Activated CD4-positive, alpha-beta T cell treated with anti-CD3 and anti-CD28 coated beads, Interleukin-2, amount 50 U/mL, for 16 hours (primary cell): ENCODE measurements around the gene EPHA2.
A peak's percentile ranks its signal among the peaks of the same experiment; 100 is the strongest.

Experiments used
- DNase-seq: peaks from one replicate; pipeline ENCODE4 v3.0.0-alpha.2; 2020

EPHA2 gene

DNA sequence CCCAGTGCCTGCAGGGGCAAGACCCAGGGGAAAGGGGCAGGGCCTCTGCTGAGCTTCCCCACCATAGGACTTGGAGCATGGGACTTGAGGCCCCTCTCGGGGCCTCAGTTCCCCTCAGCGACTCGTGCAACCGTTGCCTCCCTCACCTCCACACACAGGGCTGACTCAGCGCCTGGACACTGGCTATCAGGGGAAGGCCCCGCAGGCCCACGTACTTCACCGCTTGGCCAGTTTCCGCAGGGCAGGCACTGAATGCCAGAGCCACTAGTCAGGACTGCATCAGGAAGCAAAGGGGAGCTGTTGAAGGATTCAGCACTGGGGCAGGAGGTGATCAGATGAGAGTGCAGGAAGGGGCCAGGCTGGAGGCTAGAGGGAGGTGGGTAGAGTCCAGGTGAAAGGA is 66.9 kb downstream of the EPHA2 start:
- no peak for DNase-seq

DNA sequence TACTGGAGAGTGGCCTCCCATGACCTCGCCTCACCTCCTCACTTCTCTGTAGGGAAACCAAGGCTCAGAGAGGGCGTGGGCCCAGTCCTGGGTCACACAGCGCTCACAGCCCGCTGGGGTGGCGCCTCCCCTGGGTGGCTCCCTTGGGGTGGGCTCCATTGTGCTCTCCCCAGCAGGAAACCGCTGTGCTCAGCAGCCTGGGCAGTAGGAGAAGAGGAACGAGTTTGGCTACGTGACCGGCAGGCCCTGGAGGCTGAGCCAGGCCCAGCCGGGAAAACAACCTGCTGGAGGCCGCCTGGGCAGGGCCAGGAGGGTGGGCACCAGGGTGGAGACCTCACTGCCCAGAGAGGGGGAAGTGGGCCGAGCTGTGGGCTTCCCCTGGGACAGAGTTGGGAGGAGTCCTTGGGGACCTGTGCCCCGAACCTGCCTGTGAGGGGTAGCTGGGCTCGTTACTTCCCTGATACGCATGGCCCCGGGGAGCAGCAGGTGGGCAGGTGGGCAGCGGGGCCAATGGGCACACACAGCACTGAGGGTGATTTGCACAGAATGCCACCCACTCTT is 67.4 kb downstream of the EPHA2 start:
- no peak for DNase-seq

DNA sequence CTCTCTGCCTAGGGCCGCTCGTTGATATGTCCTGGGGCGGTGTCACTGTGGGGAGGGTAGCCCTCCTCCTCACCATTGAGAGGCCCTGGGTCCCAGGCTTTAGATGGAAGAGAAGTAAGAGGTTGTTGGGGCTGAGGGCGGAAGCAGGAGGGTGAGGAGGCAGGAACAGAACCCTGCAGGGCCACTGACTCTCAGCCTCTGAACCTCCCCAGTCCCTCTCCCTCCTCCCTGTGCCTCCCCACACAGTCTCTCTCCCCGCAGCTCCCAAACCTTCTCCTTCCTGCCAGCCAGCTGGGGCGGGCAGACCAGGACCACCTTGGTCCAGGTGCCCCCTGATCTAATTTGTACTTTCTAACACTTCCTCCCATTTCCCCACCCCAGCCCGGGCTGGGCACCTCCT is 68.1 kb downstream of the EPHA2 start:
- no peak for DNase-seq

DNA sequence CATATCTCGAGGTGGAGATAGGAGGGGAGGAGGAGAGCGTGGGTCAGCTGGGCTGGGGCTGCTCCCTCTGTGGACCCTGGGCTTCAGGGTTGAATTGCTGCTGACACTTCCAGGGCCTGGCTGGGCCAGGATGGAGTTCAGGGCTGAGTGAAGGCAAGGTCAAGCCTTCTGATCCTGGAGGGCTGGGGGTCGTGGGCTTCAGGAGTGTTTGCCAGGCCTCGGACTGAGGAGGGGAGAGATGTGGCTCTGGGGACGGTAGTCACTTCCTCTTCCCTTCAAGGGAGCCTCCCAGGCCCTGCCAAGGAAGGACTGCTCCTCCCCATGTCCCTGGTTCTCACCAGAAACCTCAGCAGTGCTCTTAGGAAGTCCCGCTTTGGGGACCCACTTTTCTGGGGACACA is 70.3 kb downstream of the EPHA2 start:
- no peak for DNase-seq

DNA sequence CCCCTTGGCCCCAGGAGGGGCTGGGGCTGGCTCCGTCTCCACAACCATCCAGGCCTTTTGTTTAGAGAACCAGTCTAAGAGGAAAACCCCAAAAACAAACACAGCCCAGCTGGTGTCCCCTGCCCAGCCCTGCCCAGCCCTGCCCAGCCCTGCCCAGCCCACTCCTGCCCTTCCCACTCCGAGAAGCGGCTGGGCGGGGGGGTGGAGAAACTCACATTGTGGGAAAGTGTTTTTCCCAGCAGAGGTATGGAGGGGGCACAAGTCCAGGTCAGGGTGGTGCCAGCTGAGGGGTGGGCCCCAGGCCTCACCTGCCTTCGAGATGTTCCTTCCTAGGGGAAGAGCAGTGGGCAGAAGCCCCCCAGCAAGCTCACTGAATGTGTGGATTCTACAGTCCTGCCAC is 72.4 kb downstream of the EPHA2 start:
- DNase-seq = no peak

DNA sequence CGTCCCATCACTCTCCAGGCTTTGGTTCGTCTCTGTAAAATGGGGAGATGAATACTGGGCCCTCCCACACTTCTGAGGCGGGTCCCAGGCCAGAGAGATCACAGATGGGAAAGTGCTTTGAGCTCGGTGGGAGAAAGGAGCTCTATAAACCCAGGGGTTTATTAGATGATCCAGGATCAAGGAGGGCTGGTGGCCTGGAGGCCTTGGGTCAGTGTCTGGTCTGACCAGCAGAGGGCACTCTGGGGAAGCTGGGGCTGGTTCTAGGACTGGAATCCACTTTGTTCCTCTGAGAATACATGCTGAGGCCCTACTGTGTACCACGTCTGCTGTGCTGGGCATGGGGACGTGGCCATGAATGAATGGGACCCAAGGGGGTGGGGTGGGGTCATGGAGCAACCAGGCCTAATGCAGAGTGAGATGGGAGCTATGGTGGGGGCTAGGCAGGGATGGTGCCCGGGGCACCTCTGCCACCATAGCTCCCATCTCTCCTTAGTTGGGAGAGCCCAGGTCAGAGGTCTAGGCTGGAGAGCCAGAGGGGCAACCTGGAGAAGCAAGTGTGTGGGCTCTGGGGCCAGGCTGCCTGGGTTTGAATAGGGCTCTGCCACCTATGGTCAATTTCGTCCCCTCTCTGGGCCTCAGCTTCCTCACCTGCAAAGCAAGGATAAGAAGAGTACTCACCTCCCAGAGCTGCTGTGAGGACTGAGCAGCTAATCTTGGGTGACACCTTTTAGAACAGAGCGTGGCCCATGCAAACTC is 73.4 kb downstream of the EPHA2 start:
- peak; percentile 59 for DNase-seq

DNA sequence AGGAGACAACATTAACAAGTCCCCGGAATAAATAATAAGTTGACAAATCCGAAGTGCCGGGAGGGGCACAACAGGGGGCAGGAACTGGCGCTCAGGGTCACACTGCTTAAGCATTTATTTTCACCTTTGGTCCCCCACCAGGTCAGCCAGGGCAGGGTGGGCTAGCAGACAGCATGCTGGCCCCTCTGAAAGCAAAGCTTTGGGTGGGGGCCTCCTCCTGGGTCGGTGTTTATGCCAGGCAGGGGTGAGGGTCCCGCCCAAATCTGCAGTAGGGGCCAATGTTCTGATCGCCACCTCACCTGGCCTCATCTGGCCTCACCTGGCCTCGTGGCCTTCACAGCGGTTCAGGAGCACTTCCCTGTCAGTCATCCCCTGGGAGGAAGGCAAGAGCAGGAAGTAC is 74.2 kb downstream of the EPHA2 start:
- DNase-seq = no peak

DNA sequence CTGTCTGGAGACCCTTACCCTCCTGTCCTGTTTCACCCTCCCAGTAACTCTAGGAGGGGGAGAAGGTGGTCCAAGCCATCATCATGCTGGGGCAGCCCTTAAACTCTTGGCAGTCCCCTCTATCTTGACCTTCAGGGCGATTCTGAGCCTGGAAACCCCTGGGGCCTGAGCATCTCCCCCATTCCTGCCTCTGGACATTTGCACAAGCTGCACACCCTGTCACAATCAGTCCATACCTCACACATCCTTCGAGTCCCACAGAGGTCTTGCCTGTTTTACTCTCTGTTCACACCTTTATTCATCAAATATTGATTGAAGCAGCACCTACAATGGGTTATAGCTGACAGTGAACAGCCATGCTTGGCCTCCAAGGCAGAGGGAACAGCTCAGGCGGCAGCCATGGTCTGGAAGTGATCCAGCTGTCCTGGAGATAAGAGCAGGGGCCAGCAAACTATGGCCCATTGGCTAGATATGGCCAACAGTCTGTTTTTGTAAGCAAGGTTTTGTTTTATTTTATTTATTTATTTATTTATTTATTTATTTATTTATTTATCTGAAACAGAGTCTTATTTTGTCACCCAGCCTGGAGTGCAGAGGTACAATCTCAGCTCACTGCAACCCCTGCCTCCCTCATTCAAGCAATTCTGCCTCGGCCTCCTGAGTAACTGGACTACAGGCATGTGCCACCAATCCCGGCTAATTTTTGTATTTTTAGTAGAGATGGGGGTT is 75.3 kb downstream of the EPHA2 start:
- DNase-seq = no peak

DNA sequence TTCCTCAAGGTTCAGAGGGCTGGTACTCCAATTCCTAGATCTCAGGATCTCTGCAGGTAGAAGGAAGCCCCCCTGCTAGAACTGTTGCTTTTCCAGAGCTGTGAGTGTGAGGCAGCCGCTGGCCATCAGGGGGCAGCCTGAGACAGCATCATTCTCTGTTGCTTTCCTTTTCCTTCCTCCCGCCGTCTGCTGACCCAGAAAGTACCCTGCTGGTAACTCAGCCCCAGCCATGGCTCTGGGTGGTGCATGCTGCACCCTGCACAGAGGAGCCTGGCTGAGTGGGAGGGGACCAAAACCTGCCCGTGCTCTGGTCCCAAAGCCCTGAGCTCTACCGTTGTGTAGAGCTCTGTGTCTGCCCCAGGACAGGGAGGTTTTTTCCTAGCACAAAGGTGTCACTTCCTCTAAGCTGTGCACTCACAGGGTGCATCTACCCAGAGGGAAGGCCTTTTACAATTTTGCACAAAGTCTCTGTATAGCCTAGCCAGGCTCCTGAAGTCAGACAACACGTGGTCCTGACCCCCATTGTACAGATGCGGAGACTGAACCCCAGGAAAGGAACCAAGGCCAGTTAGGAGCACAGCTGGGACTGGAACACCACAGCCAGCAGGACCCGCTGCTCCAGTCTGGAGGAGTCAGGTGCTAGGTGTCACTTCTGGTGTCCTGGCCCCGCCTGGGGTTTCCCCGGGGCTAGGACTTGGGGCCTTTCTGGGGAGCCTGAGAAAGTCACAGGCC is 76.8 kb downstream of the EPHA2 start:
- DNase-seq = peak; percentile 79

DNA sequence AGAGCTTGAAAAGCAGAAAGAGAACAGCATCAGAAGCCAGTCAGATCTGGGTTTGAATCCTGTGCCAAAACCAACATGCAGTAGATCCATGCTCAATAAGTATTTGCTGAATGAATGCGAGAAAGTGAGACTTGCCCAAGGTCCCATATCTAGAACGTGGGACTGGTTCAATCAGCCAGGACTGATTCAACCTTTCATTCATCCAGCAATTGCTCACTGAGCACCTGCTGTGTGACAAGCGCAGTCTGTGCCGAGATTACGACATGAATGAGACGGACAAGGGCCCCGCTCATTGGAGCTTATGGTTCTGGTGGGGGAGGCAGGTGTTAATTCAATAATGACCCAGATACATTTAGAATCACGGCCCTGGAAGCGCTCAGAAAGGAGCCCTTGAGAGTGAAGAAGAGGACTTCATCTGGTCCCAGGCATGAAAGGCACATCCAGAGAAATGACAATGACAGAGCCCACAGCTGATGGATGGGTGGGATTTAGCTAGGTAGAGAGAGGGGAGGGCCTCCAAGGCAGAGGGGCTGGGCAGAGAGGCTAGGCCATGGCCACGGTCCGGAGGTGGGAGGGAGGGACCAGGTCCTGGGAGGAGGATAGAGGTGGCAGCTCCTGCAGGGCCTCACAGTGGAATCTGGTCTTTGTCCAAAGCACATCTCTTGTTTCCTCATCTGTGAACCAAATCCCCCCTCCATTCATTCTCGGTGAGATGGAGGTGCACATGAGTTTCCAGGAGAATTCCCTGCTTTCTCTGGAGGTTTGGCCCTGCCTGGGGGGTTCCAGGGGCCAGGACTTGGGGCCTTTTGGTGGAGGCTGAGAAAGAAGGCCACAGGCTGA is 78.2 kb downstream of the EPHA2 start:
- DNase-seq = no peak

DNA sequence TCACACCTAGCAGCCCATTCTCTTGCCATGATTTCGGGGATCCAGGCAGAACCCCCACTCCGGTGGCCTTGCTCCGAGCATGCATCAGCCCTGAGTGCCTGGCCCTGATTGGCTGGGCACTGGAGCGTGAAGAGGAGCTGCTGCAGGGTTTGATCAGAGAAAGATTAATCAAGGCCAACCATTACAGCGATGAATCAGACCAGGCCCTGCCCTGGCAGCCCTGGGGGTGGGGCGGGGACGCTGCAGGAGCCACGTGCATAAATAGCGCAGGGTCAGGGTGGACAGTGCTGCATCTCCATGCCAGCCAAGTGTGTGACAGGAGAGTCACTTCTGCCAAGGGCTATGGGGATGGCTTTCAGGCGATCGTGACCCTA is 79.0 kb downstream of the EPHA2 start:
- no peak for DNase-seq

DNA sequence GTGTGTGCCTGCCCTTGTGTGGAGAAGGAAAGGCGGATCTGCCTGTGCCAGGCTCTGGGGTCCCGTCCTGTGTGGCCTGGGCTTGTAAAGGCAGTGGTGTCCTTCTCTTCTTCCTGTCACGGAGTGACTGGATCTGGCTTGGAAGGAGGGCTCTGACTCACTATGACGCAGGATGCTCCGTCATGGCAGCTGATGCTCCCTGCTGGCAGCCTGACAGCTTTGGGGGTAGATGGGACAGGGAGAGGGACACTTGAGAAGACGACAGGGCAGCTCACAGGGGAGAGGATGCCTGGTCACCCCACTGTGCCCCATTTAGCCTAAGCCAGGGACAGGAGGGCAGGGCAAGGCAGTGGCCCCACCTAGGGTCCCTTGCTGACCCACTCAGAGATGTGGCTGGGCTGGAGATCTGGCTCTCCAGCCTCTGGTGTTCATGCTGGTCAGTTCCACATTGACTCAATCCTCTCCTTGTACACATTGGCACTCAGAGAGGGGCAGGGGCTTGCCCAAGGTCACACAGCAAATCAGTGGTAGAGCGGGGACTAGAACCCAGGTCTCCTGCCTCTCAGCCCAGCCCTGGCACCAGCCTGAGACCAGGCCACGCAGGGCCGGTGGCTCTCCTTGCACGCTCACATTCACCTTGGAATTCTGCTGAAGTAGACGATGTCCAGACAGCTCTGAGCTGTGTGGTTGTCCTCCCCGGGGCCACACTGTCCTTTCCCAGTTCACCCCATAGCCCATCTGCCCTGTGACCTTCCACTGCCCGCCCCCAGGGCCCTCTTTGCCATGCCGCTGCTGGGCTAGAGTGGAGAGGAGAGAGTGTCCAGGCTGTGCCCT is 79.6 kb downstream of the EPHA2 start:
- DNase-seq = no peak

DNA sequence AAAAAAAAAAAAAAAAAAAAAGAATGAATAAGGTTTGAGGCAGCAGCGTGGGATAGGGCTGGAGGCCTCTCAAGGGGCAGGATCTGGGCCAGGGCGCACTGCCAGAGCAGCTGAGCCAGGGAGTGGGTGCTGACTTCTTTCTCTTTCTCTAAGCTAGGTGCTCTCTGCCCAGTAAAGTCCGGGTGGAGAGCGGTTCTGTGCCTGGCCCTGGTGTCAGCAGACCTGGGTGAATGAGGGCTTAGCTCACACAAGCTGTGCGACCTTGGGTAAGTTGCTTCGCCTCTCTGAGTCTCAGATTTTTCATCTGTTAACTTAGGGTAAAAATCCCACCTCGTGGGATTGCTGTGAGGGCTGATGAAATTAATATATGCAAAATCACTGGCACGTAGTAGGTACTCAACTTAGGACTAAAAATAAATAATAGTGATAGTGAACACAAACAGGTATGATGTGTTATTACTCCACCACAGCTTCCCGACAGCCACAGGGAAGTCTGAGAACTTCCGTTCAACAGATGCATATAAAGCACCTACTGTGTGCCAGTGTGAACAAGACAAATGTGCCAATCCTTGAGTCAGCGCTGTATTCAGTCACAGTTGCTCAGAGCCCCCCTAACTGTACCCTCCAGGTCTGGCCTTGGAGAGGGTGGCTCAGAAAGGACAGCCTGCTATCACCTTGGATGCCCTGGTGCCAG is 80.4 kb downstream of the EPHA2 start:
- DNase-seq = no peak
